HG03520 (cell line): ENCODE results near the gene CPED1.
"Not testable (repeated sequence)": the region's sequence is repeated elsewhere in the genome, so short reads cannot be mapped to it uniquely, and the experiment has no call there.

ENCODE experiments used
- ATAC-seq: cut with Tn5 transposase; IDR thresholded peaks from one replicate; pipeline ENCODE4 v1.9.1; 2021; ENCODE audit warnings: mild to moderate bottlenecking, moderate library complexity; ENCODE audit not compliant: unreplicated experiment

Gene CPED1

DNA sequence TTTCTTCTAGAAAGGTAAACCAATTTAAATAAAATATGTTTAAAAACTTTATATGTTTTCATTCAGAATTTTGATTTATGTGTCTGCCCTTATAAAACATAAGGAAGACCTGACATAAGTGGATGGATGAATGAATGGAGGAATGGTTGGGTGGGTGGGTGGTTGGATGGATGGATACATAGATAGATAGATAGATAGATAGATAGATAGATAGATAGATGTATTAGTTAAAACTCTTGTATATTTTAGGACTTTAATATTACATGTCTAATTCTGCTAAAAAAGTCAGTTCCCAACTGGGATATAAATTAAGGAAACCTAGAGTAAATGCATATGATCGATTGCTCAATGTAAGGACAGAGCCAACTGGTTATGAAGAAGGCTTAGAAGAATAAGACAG lies 184.0 kb downstream of the CPED1 start:
- ATAC-seq: no peak

DNA sequence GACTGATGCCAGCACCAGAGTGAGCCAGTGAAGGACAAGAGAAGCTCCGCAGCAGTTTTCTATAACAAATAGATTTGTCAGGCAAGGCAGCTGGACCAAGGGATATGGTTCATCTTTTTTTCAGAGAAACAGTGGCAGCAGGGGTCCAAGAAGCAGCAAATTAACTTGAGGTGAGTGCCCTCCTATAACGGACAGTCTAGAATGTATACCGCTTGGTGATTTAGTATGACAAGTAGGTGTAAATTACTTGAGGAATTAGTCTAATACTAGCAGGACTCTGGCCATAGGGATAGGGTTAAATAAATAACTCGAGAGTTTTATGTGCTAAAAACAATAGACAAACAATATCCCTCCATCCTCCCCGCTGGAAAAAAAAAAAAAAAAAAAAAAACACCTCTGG lies 187.3 kb downstream of the CPED1 start:
- ATAC-seq: no peak

DNA sequence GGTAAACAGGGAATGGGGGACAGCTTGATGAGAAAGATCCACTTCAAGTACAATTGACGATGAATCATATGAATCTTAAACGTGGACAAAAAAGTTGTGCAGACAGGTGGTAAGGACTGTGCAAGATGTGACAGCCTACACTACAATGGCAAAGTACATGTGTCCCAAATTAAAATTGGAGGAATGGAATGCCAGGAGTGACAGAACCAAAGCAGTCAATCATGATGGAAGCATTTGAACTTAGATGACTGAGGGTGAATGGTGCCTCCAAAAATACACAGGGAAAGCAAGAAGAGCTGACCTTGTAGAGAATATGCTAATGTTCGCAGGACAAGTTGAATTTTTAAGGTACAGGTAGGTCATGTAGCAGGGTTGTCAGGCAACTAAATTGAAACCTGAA lies 189.9 kb downstream of the CPED1 start:
- no peak for ATAC-seq

DNA sequence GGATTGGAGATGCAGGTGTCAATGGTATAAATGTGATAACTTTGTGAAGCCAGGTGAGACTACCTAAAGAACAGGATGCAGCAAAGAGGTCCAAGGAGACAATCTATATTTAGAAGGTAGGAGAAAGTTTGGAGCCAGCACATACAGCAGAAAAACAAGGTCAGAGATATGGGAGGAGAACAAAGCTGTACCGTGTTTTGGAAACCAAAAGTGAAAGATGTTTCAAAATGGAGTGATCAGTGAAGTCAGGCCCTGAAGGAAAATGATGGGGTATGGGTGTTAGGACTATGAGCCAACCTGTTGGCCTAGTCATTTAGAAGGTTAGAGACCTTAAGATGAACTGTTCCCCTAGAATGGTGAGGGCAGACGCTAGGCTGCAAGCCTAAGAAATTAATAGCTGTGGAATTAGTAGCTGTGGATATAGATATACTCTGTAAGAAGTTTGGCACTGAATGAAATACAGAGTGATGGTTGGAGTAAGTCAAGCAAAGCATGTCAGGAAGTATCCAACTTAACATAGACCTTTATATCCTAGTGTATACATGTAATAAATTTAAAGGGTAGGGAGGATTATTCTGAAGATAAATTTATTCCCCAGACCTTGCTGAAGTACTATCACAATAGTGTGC lies 190.5 kb downstream of the CPED1 start:
- ATAC-seq: no peak

DNA sequence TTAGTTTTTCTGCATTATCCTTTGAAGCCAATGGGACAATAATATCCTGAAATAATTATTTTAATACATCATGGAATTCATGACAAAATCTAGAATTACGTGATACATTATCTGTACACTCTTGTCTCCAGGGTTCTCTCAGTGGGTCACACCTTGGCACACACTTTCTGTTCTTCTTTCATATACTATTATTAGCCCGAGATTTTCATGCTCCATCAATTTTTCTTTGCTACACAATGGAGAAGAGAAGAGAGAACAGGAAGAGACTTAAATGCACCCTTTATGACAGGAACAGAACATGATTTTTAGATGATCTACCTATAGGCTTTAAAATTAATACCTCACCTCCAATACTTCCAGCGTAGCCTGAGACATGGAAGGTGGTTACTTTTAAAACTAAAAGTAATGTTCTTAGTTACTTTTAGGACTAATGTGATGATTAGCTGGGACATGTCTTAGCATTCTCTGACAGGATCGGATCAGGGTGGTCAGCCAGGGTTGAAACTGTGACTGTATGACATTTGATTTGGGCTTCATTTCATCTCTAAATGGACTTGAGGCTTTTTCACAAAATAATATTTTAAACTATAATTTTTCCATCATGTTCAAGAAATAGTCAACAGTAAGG lies 192.0 kb downstream of the CPED1 start:
- ATAC-seq: peak; percentile 90

DNA sequence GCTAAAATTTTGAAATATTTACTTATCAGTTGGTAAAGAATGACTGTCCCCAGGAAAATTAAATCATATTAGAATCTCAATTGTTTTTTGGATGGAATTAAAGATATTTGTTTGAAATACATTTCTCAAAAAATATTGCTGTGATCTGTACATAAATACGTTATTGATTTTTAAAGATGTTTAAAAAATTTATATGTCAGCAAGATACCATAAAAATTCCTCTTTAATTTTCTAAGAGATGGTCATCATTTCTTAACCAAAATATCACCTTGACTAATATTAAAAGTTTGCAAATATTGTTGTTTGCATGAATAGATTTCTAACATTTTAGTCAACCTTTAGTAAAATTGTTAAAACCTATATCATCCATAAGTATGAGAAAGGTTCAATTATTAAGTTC lies 192.8 kb downstream of the CPED1 start:
- no peak for ATAC-seq

DNA sequence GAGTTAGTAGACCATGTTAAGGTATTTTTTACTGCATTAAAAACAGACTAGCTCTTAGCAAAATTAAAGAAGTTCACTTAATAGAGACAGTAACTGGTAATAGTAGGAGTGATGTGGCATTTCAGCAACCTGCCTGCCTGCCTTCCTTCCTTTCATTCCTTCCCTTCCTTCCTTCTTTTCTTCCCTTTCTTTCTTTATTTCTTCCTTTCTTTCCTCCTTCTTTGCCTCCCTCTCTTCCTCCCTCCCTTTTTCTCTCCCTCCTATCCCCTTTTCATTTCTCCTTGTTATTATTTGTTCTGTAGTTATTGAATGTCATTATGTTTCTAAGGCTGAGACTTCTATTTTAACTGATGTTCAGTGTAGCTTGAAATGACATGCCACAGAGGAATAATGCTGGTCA lies 193.8 kb downstream of the CPED1 start:
- no peak for ATAC-seq

DNA sequence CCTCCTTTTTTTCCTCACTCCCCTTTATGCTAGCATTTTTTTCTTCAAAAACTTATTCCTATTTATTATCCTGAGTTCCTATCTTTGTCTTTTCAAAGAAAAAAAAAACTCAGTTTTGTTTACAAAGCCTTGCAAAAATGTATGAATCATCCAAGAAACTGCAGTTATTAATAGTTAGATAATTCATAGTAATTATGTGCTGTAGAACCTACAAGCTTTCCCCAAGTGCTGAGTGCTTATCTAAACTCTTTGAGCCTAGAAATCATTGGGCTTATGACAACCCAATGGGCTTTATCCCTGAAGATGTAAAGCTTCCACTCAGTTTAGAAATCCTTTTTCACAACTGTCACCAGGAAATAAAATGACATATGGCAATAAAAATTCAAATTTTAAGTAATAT lies 194.4 kb downstream of the CPED1 start:
- ATAC-seq: no peak

DNA sequence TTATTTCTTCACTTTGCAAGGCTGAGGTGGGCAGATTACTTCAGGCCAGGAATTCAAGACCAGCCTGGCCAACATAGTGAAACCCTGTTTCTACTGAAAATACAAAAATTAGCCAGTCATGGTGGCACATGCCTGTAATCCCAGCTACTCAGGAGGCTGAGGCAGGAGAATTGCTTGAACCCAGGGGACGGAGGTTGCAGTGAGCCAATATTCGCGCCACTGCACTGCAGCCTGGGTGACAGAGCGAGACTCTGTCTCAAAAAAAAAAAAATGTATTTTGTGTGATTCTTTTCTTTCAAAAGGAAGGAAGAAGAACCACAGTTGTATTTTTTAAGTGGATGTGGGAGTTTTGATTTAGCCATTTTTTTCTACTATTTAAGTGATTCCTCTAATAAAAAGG lies 195.4 kb downstream of the CPED1 start:
- ATAC-seq: not testable (repeated sequence)

DNA sequence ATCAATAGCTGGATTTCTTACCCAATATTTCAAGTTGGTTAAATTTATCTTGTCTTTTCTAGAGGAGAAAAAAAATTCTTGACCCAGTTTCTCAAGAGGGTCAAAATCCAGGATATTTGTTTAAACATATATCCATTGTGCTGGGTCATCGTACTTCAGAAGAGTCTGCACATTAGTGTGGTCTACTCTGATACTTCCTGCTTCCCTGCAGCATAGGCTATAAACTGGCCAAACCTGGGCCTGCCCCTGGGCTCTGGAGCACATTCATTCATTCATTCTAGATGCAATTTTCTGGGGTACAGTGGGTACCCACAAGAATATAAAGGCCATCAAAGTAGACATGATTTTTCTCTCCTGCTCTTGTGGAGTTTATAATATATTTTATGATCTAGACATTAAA lies 198.2 kb downstream of the CPED1 start:
- ATAC-seq: no peak

DNA sequence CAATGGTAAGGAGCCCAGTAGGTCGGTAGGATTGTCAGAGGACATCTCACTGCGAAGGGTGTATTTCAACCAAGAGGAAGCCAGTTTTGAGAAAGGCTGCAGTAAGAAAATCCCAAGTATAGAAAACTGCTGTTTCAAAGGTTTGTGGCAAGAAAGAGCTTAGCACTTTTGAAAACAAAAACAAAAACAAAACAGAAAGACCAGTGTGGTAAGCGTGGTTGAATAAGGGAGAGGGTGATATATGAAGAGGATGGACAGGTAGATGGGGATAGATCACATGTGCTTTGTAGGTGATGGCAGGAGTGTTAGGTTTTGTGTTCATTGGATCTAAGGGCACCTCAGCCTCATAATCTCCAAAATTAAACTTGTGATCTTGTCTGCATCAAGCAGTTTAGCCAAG lies 198.7 kb downstream of the CPED1 start:
- ATAC-seq: peak; percentile 87

DNA sequence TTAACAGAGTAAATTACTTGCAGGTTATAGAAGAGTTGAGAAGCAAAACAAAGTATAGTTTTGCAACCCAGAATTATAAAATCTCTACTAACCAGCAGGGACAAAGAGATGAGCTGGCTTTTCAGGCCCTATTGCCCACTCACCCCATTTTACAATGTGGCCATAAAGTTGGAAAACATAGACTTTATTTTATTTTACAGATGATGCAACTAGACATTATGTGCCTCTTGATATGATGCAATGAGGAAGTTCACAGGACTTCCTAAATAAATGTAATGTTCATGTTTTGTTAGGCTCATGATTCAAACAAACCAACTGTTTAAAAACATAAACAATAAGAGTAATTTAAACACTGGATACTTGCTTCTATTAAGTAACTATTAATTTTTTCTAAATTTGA lies 199.2 kb downstream of the CPED1 start:
- ATAC-seq: no peak

DNA sequence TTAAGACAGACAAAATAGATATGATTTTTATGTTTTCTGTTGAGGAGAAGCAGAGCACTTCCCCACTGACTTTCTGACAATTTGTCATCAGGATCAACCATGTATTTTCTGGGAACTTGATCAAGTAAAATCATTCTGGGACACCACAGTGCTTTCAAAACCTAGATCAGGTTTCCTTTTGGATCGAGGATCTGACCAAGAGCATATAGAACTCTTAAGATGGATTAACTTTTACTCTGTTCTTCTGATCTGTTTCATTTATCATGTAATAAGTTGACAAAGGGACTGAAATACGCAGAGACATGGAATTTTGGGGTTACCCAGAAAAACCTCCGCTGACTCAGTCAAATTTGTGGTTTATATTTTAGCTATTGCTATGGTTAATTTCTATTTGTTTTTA lies 204.3 kb downstream of the CPED1 start:
- ATAC-seq: no peak

DNA sequence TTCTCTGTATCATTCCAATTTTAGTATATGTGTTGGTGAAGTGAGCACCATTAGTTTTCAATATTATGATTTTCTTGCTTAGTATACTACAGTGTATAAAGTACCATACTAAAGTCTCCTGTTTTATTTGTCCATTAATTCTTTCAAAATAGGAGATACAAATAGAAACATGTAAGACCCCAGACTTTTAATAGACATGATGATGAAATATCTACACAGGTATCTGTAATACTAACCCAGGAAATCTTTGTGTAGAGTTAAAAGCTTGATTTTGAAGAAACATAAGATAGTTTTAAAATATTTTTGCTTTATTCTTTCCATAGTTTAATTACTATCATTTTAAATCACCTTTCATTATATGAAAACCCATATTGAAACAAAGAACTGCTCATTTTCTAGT lies 206.5 kb downstream of the CPED1 start:
- ATAC-seq: no peak

DNA sequence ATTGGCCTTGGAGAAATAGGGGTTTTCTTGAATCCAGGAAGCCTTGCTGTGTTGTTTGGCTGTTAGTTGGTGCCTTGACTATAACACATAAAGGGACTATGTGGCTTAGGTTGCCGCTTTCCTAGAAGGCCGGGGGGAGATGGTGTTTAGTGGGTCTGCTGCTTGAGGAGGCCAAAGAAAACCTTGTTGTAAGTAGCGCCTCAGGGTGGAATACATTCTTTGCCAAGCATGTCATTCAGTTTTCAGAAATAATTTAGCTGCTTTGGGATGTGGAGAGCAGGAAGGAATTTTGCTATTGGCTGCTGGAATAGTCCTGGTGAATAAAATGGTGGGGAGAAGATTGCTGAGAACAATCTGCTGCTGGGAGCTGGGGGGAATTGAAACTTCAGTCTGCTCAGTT lies 207.4 kb downstream of the CPED1 start:
- ATAC-seq: no peak

DNA sequence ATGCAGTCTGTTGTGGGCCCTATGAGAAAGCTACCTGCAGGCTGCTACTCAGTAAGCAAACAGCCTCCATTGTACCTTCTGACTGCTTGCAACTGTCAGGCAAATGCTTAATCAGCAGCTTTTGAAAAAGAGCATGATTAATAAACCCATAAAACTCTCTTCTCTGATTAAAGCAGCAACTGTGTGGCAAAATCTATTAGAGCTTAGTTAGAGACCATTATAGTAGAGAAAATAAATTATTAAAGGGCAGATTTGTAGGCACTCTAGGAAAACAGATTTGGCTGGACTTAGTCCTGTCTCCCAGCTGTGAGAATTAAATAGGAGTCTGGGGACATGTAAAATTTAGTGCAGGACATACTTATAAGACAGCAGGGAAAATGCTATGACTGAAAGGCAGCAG lies 207.8 kb downstream of the CPED1 start:
- ATAC-seq: no peak

DNA sequence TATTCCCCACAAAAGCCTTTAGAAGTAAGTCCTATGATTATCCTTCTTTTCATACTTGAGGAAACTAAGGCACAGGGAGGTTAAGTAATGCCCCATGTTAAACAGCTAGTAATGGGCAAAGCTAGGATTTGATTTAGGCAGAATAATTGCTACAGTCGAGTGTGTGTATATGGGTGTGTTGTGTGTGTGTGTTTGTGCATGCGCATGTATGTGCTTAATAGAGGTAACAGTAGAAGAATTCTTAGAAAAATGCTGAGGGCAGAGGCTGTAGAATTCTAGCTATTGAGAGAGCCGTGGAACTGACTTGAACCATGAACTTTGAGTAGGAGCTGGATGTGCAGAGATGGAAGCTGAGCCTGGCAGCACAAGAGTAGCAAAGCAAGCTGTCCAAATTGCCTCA lies 208.9 kb downstream of the CPED1 start:
- ATAC-seq: no peak

DNA sequence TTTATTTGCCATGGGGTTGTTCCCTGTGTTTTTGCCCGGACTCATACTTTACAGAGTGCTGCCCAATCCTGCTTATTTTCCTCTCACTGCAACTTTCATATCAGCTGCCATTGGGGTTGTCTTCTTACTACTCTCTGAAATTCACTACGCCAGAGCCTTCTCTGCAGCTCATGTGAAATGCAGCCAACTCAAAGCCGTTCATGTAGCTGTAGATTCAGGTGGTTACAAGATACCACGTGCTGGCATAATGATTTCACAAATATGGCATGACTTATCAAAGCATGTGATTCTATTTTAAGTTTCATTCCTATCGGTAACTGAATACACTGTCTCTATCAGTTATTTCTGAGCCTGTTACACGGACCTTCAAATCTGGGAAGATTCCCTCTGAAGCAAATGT lies 210.0 kb downstream of the CPED1 start:
- no peak for ATAC-seq

DNA sequence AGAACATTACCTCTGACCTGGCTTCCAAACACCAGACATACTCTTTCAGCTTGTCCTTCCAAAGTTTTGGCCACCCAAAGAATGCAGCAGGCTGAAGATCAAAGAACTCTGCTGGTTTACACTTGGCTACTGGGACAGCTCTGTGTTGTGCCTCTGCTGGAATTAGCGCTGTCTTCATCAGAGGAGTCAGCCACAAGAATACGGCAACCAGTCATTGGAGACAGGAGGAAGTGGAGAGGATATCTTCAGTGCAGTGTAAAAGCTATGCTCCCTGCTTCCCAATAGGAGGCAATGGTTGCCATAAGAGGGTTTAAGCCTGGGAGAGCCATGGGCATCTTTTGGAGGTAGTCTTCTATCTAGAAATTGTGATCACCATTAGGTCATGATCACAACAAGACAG lies 213.6 kb downstream of the CPED1 start:
- no peak for ATAC-seq

DNA sequence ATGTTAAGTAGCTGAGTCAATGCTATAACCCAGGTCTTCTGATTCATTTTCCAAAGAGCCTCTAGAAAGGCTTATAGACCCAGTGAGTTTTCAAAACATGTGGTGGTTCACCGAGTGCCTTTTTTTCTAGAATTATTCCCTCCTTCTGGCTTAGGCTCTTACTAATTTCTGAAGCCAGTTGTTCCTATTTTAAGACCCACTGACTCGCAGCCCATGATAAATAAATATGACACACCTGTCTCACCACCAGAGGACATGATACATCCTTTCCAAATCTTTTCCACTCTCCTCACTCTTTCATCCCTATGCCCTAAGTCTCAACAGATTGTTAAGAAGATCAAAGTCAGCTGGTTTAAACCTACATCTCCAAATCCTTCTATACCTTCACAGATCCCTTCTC lies 214.3 kb downstream of the CPED1 start:
- ATAC-seq: no peak

DNA sequence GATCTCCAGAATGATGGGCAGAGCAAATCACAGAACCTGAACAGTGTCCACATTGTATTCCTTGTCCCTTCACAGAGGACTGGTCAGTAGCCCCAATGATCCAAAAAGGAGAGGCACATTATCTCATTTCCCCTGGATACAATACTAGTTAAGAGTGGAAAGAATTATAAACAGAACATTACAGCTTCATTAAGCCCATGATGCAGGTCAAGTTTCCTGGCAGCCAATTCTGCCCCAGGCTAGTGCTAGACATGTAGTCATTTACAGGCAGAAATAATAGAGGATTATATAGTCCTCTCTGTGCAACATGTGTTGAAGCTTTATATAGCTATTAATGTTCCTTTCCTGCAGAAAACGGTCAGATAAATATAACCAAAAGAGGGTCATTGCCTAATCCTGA lies 216.0 kb downstream of the CPED1 start:
- no peak for ATAC-seq

DNA sequence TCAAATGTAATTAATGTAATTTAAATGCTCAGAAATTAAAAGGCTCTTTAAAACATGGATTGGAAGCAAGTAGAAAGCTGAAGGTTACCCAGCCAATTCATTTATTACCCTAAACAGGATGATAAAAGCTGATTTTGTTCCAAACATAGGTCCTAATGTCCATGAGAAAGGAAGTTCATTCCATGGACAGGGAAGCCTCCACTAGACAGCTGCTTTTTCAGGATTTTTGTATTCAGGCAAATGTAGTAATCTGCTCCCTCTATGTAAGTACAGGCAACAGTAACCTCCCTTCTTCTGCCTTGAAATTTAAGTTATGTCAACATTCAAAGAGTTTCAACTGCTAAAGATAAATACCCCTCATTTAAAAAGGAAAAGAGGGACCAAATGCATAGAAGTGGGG lies 217.3 kb downstream of the CPED1 start:
- ATAC-seq: no peak

DNA sequence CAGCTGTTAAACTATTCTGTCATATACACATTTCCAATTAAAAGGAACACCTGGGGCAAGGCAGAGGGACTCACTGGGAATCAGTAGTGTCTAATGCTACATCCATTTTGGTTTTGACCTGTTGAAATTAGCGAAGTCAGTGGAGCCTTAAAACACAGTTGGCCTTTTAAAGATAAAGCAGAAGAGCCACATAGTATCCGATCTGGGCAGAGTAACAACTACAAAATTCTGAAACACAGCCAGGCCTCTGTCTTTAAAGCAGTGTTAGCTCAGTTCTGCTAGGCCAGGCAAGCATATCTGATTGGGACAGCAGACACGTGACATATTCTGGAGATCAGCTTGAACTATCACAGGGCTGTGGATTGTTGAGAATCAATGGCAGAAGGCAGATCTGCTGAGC lies 222.7 kb downstream of the CPED1 start:
- ATAC-seq: no peak
